GM21619 (cell line): ENCODE results near the gene SCP2.

Experiments
- ATAC-seq: cut with Tn5 transposase; IDR thresholded peaks from one replicate; pipeline ENCODE4 v1.9.1; 2021; ENCODE audit not compliant: unreplicated experiment

SCP2 gene

DNA sequence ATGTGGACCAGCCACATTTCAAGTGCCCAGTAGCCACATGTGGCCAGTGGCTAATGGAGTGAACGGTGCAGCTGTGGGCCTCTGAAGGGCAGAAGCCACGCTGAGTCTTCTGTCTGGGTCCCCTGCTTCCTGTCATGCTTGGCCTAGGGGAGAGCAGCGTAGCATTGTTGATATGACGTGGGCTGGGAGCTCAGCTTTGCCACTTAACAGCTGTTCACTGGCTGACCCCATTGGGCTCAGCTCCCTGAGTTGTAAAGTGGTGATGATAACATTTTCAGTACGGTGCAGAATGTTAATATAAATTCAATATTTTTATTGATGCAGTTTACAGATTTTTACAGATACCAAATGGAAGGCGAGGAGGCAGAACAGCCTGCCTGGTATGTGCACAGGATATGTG, 139.4 kb downstream of the SCP2 start:
- ATAC-seq, result no peak

DNA sequence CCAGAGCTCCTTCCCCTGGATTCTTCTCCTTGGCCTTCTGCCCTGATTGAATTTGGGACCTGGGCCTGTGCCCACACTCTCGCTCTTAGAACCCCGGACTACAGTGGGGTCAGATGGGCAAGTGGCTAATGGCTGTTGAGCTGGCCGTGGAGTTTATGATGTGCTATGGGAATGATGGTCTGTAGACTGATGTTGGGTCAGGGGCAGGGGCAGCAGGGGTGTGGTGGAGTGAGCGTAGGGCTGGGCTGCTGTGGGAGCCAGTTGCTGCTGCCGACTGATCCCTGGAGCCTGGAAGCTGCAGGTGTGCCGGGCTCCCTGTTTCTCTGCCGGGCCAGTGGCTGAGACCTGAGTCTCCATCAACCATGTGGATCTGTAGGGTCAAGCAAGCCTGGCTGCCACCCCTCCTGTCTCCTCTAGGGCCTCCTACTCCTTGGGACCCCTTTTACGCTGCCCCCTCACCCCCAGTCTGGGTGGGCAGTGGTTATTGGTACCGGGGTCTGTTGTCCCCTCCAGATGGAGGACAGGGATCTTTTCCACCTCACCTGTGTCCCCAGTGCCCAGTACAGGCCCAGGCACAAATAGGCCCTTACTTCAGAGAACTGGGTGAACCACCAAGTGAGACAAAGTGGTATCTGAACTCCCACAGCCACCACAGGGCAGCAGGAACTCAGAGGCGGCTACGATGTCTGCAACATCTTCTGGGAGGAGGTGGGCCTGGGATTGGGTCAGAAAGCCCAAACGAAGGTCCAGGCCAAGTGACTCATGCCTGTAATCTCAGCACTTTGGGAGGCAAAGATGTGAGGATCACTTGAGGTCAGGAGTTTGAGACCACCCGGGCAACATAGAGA, 140.0 kb downstream of the SCP2 start:
- no peak for ATAC-seq

DNA sequence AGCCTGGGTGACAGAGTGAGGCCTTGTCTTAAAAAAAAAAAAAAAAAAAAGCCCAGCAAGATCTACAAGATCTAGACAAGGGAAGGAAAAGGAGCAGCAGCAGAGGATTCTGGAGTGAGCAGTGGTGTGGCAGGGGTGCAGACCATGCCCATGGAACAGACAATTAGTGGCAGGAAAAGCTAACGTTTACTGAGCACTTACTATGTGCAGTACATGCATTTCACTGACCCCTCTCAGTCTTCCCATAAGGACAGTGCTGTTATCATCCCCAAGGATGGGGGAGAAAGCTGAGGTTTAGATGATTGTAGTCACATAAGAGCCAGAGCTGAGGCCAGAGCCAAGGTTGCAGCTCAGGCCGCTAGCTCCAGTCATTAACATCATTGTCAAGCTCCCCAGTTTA, 140.8 kb downstream of the SCP2 start:
- ATAC-seq, result no peak

DNA sequence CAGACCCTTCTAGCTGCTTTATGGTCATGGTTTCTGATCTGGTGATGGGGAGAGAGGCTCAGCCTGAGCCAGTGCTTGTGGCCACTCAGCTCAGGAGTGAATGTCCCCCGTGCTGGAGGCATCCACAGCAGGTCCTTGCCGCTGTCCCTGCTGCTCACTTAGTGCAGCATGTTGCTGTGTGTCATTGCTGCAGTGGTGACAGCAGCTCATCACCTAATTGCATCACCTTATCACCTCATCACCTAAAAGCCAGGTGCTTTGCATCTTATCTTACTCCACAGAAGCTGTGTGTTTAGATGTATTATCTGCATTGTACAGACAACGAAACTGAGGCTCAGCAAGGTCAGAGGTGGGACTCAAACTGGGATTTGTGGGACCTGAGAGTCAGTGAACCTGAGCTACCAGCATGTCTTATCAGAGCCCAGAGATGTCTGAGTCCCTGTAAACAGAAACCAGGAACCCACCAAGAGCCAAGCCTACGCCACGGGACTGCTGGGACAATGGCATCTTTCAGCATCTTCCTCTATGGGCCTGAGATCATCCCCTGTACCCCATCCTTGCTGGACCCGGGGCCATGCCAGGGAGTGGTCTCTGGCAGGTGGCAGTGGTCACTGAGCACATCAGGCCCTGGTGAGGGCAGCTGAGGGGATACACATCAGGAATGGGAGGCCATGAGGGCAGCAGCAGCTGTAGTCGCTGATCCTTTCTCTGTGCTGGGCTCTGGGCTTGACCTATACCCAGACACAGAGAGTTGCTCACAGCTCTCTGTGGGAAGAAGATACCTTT, 141.4 kb downstream of the SCP2 start:
- no peak for ATAC-seq

DNA sequence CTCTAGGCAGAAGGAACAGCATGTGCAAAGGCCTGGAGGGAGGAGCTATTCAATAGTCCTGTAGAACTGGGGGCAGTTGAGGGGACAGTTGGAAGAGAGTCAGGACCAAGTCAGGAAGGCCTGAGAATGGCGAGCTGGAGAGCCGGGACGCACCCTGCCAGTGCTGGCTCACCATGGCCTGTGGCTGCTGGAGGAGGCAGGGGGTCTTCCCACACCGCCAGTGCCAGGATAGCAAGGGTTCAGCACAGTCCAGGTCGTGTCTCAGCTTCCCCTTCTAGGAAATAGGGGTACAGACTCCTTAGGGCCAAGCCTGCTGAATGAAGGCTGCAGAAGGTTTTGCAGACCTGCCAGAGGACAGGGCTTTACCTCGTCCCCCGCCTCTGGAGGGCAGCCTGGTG, 142.2 kb downstream of the SCP2 start:
- ATAC-seq, result no peak

DNA sequence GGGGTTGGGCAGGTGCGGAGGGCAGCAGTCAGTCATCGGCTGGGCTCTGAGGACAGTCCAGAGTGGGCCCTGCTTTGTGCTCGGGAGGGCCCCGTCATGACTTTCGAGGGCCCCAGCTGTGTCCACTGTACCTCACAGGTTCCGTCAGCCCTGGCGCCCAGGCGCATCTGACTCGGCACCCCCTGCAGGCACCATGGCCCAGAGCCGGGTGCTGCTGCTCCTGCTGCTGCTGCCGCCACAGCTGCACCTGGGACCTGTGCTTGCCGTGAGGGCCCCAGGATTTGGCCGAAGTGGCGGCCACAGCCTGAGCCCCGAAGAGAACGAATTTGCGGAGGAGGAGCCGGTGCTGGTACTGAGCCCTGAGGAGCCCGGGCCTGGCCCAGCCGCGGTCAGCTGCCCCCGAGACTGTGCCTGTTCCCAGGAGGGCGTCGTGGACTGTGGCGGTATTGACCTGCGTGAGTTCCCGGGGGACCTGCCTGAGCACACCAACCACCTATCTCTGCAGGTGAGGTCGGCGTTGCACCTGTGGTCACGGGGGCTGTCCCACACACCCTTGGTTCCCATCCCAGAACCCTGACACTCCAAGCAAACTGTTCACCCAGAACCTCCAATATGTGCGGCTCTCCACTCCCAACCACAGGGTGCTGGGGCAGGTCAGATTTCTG, 142.7 kb downstream of the SCP2 start:
- ATAC-seq, result no peak

DNA sequence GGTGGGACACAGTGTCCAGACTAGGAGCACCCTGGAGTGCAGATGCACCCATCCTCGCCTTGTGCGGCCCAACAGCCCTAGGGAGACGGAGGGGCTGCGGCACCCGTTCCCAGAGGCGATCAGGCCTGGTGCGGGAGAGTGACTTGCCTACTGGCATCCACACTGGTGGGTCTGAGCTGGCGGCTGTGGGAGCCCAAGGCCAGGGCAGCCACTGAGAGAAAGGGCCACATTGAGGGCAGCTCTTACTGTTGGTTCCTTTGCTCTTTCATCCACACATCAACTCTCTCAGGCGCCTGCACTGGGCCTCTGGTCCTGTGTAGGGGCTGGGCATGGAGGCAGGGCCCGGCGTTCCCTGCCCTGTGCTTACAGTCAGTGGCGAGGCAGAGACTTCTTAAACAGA, 143.5 kb downstream of the SCP2 start:
- no peak for ATAC-seq

DNA sequence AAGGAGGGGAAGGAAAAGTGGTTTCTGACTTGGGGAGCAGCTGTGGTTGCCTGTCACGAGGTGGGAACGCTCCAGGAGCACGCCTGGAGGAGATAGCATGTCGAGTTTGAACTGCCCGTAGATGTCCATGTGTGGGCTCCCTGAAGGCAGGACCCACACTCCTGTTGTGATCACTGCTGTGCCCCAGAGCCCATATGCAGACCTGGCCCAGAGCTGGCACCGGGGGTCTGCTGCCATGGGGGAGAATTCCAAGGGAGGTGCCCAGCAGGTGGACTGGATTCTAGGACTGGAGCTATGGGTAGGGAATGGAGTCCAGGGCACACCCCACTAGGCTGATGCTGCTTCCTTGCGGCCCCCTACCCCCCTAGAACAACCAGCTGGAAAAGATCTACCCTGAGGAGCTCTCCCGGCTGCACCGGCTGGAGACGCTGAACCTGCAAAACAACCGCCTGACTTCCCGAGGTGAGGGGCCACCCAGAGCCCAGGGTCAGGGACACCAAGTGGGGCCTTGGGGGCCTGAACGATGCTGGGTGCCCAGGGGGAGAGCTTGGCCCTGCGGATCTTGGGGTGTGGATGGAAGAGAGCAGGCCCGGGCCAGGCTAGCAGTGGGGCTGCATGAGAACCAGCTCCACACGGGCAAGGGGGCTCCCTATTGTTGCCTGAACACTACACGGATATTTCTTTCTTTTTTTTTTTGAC, 144.2 kb downstream of the SCP2 start:
- no peak for ATAC-seq

DNA sequence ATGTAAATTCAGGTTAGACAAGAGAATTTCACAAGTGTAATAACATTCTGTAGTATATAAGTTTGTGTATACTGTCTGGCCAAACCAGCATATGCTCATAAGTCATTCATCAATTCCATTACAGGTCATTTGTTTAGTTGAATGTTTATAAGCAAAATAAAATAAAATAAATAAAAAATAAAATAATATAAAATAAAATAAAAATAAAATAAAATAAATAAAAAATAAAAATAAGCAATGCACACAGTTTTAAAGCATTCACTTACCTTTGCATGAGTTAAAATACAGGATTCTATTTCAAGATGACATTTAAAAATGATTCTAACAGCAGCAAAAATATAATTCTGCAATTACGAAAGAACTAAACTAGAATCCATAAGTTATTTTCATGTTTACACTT, 144.8 kb downstream of the SCP2 start:
- no peak for ATAC-seq

DNA sequence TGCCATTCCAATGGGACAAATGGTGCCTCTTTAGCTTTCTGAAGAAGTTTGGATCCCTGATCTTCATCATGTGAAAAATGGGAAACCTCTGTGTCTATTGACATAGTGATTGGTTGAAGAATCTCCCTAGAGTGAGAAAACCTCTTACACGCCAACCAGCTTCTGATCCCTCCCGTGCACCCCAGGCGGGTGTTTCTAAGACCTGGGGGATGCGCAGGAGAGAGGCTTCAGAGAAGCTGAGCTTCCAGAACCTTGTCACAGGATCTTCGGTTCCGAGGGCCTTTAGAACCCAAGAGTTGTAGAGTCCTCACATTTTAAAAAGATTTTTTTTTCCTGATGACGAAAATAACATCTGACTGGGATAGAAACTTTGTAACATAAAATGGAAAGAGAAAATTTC, 146.2 kb downstream of the SCP2 start:
- ATAC-seq, result no peak

DNA sequence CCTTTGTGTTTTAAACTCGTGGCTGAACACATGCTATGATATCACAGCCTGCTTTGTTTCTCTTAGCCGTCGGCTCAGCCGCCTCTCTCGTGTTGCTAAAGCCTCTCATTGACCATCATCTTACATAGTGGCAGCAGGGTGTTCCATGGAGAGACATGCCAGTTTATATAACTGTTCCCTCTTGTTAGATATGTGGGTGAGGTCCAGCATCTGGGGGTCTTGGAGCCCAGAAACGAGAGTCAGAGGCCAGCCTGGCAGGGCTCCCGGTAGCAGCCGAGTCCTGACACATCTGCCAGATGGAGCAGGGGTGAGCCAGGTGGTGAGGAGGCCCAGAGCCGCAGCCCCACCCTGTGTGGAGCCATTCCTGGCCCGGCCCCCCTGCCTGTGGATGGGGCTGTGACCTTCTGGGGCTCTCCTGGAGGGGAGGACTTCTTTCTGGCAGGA, 146.8 kb downstream of the SCP2 start:
- no peak for ATAC-seq

DNA sequence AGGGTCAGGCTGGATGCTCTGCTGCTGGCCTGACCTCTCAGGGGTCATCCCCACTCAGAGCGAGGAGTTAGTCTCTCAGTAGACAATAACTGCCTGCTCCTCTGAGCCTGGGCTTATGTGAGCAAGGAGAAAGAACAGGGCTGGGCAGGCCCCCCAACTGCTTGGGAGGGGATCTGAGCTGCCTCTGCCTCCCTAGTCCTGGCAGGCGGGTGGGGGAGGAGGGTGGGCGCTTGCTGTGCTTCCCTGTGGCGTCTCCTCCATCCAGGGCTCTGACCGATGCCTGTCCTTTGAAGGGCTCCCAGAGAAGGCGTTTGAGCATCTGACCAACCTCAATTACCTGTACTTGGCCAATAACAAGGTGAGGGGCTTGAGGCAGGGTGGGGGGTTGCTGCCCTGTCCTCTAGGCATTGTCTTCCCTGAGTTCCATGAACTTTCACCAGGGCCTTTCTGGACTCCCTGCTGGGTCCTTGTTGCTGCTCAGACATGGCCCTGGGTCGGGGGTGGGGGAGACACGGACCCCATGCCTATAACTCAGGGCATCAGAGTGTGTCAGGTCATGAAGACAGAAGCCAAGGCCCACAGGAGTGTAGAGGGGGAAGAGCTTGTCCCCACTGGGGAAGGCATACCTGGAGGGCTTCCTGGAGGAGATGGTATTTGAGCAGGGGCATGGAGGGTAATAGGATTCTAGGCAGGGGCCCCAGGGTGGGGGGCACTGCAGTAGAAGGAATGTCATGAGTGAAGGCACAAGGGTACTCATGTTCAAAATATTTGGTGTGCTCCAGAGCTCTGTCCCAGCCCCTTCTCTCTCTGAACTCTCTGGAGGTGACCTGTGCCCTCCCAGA, 147.5 kb downstream of the SCP2 start:
- ATAC-seq, result no peak

DNA sequence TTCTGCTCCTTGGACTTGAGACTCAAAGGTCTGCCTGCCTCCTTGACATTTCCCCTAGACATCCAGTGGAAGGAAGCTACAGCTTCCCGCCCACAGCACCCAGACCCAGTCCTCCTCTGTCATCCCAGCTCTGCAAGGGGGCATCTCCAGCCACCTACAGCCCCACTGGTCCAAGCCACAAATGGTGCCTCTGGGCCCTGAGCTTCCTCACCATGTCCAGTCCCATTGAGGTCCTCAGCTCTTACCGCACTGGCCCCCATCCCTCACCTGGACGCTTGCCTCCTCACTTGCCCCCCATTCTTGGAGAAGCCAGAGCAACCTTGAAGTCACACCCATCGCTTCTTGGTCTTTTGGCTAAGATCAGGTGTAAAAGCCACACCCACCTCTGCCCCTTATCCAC, 148.1 kb downstream of the SCP2 start:
- ATAC-seq, result no peak

DNA sequence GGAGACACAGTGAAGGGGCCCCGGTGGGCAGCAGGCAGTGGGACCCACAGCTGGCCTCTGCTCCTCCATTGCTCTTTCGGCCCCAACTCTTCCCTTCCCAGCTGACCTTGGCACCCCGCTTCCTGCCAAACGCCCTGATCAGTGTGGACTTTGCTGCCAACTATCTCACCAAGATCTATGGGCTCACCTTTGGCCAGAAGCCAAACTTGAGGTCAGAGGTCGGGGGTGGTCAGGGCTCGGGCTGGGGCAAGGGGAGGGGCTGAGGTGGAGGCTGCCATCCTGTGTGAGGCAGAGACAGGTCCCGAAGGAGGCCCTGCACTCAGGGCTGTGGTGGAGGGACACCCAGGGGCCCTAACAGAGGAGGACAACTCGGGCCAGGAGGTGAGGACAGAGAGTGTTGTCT, 148.7 kb downstream of the SCP2 start:
- ATAC-seq, result no peak

DNA sequence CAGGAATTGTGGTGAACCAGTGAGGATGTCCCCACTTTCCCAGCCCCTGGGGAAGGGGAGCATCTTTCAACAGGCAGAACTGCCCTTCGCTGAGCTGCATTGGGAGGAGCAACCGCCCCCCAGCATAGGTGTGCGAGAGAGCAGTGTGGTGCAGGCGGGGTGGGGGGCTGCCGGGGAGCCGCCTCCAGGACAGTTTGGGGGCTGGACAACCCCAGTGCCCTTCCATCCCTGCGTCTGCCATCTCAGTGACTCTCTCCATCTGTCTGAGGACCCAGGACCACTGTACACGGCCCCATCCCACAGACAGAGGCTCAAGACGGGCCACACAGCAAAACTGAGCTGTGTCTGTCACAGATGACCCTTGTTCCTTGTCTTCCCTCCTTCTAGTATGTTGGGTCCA, 149.1 kb downstream of the SCP2 start:
- ATAC-seq, result no peak

DNA sequence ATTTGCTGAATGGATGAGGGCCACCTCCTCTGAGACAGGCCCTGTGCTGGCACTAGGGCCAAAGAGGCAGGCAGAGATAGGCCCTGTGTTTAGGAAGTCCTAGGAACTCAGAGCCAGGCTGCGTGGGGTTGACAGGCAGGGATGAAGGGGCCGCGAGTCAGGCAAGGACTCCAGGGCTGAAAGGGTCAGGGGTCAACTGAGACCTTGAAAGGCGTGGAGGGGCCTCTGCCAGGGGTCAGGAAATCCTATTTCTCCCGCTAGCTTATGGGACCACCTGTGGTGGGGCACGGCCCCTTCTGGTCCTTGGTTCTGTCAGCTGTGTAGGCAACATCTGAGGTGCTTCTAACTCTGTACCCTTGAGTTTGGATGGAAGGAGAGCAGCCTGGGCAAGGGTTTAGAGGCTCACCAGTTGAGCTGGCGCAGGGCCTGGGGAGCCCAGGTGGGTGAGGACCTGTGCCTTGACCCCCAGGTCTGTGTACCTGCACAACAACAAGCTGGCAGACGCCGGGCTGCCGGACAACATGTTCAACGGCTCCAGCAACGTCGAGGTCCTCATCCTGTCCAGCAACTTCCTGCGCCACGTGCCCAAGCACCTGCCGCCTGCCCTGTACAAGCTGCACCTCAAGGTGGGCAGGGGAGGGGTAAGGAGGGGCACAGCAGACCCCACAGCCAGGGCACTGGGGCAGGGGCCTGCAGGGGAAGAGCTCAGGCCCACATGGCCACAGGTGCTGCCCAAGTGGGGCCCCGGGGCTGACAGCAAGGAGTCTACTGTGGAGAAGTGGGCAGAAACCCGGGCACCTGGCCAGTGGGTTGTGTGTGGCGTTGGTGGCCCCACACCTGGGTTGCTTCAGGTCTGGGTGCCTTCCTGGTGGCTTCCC, 149.9 kb downstream of the SCP2 start:
- ATAC-seq, result no peak

DNA sequence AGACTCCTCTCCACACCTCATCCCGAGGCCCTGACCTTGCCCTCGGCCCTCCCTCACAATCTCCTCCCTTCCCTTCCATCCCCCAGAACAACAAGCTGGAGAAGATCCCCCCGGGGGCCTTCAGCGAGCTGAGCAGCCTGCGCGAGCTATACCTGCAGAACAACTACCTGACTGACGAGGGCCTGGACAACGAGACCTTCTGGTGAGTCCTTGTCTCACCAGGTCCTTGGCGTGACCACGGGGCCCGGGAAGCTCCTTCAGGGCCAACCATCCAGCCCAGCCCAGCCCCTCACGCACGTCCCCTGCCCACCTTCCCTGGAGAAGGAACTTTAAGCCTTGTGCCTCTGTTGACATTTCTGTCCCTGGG, 150.5 kb downstream of the SCP2 start:
- ATAC-seq, result no peak

DNA sequence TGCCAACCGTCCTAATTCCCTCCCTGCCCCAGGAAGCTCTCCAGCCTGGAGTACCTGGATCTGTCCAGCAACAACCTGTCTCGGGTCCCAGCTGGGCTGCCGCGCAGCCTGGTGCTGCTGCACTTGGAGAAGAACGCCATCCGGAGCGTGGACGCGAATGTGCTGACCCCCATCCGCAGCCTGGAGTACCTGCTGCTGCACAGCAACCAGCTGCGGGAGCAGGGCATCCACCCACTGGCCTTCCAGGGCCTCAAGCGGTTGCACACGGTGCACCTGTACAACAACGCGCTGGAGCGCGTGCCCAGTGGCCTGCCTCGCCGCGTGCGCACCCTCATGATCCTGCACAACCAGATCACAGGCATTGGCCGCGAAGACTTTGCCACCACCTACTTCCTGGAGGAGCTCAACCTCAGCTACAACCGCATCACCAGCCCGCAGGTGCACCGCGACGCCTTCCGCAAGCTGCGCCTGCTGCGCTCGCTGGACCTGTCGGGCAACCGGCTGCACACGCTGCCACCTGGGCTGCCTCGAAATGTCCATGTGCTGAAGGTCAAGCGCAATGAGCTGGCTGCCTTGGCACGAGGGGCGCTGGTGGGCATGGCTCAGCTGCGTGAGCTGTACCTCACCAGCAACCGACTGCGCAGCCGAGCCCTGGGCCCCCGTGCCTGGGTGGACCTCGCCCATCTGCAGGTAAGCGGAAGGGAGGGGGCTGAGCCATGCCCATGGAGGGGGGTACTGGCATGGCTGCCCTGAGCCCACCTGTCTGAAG, 151.4 kb downstream of the SCP2 start:
- no peak for ATAC-seq

DNA sequence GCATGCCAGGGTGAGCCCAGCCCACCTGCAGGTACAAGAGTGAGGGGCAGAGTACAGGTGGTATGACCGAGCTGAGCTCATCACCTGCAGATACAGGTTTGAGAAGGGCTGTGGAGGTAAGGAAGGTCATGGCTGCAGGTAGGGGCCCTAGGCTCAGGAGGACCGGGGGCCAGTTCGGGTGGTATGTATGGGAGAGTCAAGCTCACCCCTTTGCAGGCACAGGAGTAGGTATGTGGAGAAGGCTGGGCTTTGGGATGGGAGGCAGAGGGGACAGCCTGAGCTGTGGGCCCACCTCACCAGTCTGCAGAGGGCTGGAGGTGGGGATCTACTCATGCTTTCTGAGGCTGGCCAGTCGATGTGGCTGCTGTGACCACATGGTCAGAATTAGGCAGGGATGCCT, 152.2 kb downstream of the SCP2 start:
- no peak for ATAC-seq
